Astrocyte (in vitro differentiated cells and primary cell): ENCODE measurements around the gene HSD3B1. TPM values are rescaled to one million over a fixed set of nuclear protein-coding genes. Genes with fewer than 3 reads are reported as not detected.
A peak's percentile ranks its signal among the peaks of the same experiment; 100 is the strongest.

Experiments
- DNase-seq: peaks from one replicate; pipeline ENCODE4 v3.0.0-alpha.2; 2010; ENCODE audit warnings: low read depth
- FAIRE-seq: peaks from 2 replicates; lab custom pipeline; 2011; peaks lifted over from hg19 to GRCh38; lab: Jason Lieb, UNC
- H2AFZ ChIP-seq: 2 replicates; pipeline ENCODE4 v1.6.0; 2012; ENCODE audit warnings: low read depth, low read length, inconsistent platforms
- H3K27ac ChIP-seq: 2 replicates; pipeline ENCODE4 v1.5.1; 2011; ENCODE audit warnings: low read depth, low read length, inconsistent platforms
- H3K27me3 ChIP-seq: 2 replicates; pipeline ENCODE4 v1.6.0; 2011; ENCODE audit warnings: low read length, inconsistent platforms; ENCODE audit not compliant: insufficient read depth
- H3K36me3 ChIP-seq: 2 replicates; pipeline ENCODE4 v1.5.1; 2011; ENCODE audit warnings: low read length, inconsistent platforms; ENCODE audit not compliant: insufficient read depth
- H3K4me1 ChIP-seq: 2 replicates; pipeline ENCODE4 v1.5.1; 2011; ENCODE audit warnings: low read length, inconsistent platforms; ENCODE audit not compliant: insufficient read depth
- H3K4me2 ChIP-seq: 2 replicates; pipeline ENCODE4 v1.6.0; 2012; ENCODE audit warnings: low read length, inconsistent platforms
- H3K4me3 ChIP-seq: 2 replicates; pipeline ENCODE4 v1.5.1; 2011; ENCODE audit warnings: low read depth, mild to moderate bottlenecking, low read length, inconsistent platforms; ENCODE audit not compliant: insufficient read depth
- H3K79me2 ChIP-seq: 2 replicates; pipeline ENCODE4 v1.6.0; 2012; ENCODE audit warnings: mild to moderate bottlenecking, low read length, inconsistent platforms; ENCODE audit not compliant: insufficient read depth
- H3K9ac ChIP-seq: 2 replicates; pipeline ENCODE4 v1.6.0; 2012; ENCODE audit warnings: mild to moderate bottlenecking, low read length, inconsistent platforms
- H3K9me3 ChIP-seq: 2 replicates; pipeline ENCODE4 v1.5.1; 2012; ENCODE audit warnings: low read depth, mild to moderate bottlenecking, low read length, inconsistent platforms; ENCODE audit not compliant: insufficient read depth
- H4K20me1 ChIP-seq: 2 replicates; pipeline ENCODE4 v1.6.0; 2012; ENCODE audit warnings: low read length, inconsistent platforms; ENCODE audit not compliant: insufficient read depth
- H3K27ac Mint-ChIP-seq: one replicate; pipeline ENCODE4 v1.8.0; 2021; ENCODE audit warnings: mild to moderate bottlenecking, mixed read lengths; ENCODE audit not compliant: unreplicated experiment
- H3K27me3 Mint-ChIP-seq: one replicate; pipeline ENCODE4 v1.8.0; 2021; ENCODE audit warnings: low read depth, mixed read lengths; ENCODE audit not compliant: unreplicated experiment
- H3K36me3 Mint-ChIP-seq: one replicate; pipeline ENCODE4 v1.8.0; 2021; ENCODE audit warnings: low read depth, mixed read lengths; ENCODE audit not compliant: unreplicated experiment
- H3K4me1 Mint-ChIP-seq: one replicate; pipeline ENCODE4 v1.8.0; 2021; ENCODE audit warnings: low read depth, mixed read lengths; ENCODE audit not compliant: unreplicated experiment
- H3K4me3 Mint-ChIP-seq: one replicate; pipeline ENCODE4 v1.8.0; 2021; ENCODE audit warnings: mild to moderate bottlenecking, moderate library complexity, mixed read lengths; ENCODE audit not compliant: unreplicated experiment
- H3K9me3 Mint-ChIP-seq: one replicate; pipeline ENCODE4 v1.8.0; 2021; ENCODE audit warnings: mild to moderate bottlenecking, mixed read lengths; ENCODE audit not compliant: unreplicated experiment
- CTCF ChIP-seq: IDR thresholded peaks from 2 replicates; pipeline ENCODE4 v1.5.1; 2011; ENCODE audit warnings: low read depth, mild to moderate bottlenecking, inconsistent platforms, low read length, moderate library complexity; ENCODE audit not compliant: insufficient read depth
- EZH2 ChIP-seq: IDR thresholded peaks from 2 replicates; pipeline ENCODE4 v1.6.1; 2012; ENCODE audit warnings: mild to moderate bottlenecking, low read length, inconsistent platforms; ENCODE audit not compliant: insufficient read depth
- total RNA-seq: library from RNA; stranded (reverse); gene quantifications from 2 replicates; pipeline ENCODE4 v1.2.1, GENCODE V29; 2021

HSD3B1 gene
- total RNA-seq, 1 donor from 2014 or later, result 0.61 TPM

DNA sequence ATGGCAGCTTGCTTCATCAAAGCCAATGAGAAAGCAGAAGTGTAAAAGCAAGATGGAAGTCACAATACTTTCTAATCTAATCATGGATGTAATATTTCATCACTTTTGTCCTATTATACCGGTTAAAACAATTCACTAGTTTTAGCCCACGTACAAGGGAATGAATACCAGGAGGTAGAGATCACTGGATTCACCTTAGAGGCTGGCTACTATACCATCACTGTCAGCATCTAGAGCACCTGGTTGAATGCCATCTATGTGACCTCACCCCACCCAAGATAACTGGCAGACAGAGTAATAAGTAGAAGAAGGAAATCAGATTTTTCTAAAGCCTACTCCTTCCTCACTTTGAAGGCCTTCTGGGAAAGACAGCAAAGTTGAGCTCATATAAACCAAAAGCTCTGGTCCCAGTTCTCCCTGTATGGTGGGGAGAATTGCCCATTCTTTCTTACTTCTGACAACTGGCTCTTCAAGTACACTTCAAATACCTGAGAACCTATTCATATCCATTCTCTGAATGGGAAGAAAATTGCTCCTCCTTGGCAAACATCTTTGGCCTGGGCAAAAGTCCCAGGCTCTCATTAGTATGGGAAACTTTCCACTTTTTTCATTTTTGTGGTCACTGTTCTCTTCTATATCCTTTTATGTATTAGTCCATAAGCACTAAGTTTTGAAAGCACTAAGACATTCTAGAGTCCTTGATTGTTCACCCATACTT is 24.8 kb downstream of the HSD3B1 start:
- Histone ChIP-seq H3K9me3 (no peaks in the 10 kb centered on the region), H3K27ac (no peak overlapping the region), H3K79me2 (no peaks in the 10 kb centered on the region), H3K4me3 (no peak overlapping the region), H2AFZ (no peak overlapping the region), H3K4me2 (no peak overlapping the region), H3K27me3 (no peaks in the 10 kb centered on the region), H4K20me1 (no peaks in the 10 kb centered on the region), H3K9ac (no peak overlapping the region), H3K36me3 (no peaks in the 10 kb centered on the region), H3K4me1 (no peaks in the 10 kb centered on the region)
- TF ChIP-seq EZH2, result no peak
- TF ChIP-seq CTCF, result no peak
- Mint-ChIP-seq H3K4me3 (no peak overlapping the region), H3K27ac (no peak overlapping the region), H3K36me3 (peaks cover 8% of the 10 kb centered on the region), H3K27me3 (peaks cover 11% of the 10 kb centered on the region), H3K4me1 (no peaks in the 10 kb centered on the region), H3K9me3 (peaks cover 9% of the 10 kb centered on the region)
- DNase-seq (peak; percentile 81), FAIRE-seq (no peak)

DNA sequence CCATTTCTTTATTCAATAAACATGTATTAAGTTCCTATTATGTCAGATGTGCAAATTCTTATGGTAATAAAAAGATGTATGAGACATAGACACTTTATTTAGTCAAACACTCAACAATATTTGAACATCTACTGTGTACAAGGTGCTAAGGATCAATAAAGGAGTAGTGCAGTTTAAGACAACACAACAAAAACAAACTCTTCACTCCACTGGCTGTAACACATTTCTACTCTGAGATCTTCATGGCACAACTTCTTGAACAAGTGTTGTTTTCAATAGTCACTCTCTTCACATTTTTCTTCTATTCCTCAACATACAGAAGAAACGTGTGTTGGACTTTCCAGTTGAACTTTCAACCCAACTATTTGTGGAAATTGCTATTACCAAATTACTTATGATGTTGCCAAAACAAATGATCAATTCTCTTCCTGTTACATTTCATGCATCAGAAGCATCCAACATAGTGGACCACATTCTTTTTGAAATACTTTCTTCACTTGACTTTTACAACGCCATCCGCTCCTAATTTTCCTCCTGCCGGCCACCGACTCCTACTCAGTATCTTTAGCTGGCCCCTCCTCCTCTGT is 25.4 kb downstream of the HSD3B1 start:
- TF ChIP-seq EZH2, result no peak
- no peak for TF ChIP-seq CTCF
- no peak overlapping the region for H3K9ac ChIP-seq
- H3K9me3 ChIP-seq, result no peaks in the 10 kb centered on the region
- H2AFZ ChIP-seq, result no peak overlapping the region
- H3K4me3 ChIP-seq, result no peak overlapping the region
- H3K36me3 ChIP-seq, result no peaks in the 10 kb centered on the region
- H3K27me3 ChIP-seq, result no peaks in the 10 kb centered on the region
- H3K27me3 Mint-ChIP-seq, result peaks cover 11% of the 10 kb centered on the region
- no peaks in the 10 kb centered on the region for H3K4me1 Mint-ChIP-seq
- H3K36me3 Mint-ChIP-seq, result peaks cover 6% of the 10 kb centered on the region
- no peak overlapping the region for H3K27ac Mint-ChIP-seq
- H3K9me3 Mint-ChIP-seq, result peaks cover 4% of the 10 kb centered on the region
- H3K4me1 ChIP-seq, result no peaks in the 10 kb centered on the region
- H3K4me2 ChIP-seq, result no peak overlapping the region
- H3K27ac ChIP-seq, result no peak overlapping the region
- H3K4me3 Mint-ChIP-seq, result no peak overlapping the region
- FAIRE-seq, result no peak
- no peaks in the 10 kb centered on the region for H3K79me2 ChIP-seq
- no peaks in the 10 kb centered on the region for H4K20me1 ChIP-seq
- DNase-seq, result no peak

DNA sequence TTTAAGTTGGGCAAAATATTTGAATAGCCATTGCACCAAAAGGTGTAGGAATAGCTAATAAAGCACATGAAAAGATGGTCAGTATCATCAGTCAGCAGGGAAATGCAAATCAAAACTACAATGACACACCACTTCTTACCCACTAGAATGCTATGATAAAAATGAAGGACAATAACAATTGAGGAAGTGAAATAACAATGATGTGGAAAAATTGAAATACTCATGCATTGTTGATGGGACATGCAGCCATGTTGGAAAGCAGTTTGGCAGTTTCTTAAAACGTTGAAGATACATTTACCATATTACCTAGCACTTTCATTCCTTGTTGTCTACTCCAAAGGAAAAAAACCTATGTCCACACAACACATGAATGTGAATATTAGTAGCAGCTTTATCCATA is 28.4 kb downstream of the HSD3B1 start:
- Histone ChIP-seq H3K27me3 (peaks cover under 1% of the 10 kb centered on the region), H3K9me3 (no peaks in the 10 kb centered on the region), H4K20me1 (no peaks in the 10 kb centered on the region), H3K4me1 (no peaks in the 10 kb centered on the region), H3K79me2 (no peaks in the 10 kb centered on the region), H3K4me2 (no peak overlapping the region), H3K9ac (no peak overlapping the region), H2AFZ (no peak overlapping the region), H3K4me3 (no peak overlapping the region), H3K36me3 (no peaks in the 10 kb centered on the region), H3K27ac (no peak overlapping the region)
- DNase-seq, result no peak
- Mint-ChIP-seq H3K4me1 (peaks cover 3% of the 10 kb centered on the region), H3K9me3 (no peaks in the 10 kb centered on the region), H3K36me3 (peaks cover 12% of the 10 kb centered on the region), H3K27me3 (peaks cover 14% of the 10 kb centered on the region), H3K4me3 (no peak overlapping the region), H3K27ac (no peak overlapping the region)
- TF ChIP-seq CTCF (no peak), EZH2 (no peak)
- peak; percentile 26 for FAIRE-seq
